PFSK-1 (cell line): ENCODE results near the gene RBM18.

Source experiments
- FOXP2 ChIP-seq: optimal IDR thresholded peaks from 2 replicates; pipeline ENCODE3; 2011; ENCODE audit warnings: borderline replicate concordance, control low read depth, inconsistent platforms; ENCODE audit not compliant: insufficient read depth; ENCODE audit errors: extremely low read length, extremely low read depth
- POLR2AphosphoS5 ChIP-seq: IDR thresholded peaks from 2 replicates; pipeline ENCODE4 v1.6.1; 2012; ENCODE audit warnings: low read depth, mild to moderate bottlenecking, control low read depth, low read length, moderate library complexity
- SIN3A ChIP-seq: IDR thresholded peaks from 2 replicates; pipeline ENCODE4 v1.6.1; 2012; ENCODE audit warnings: mild to moderate bottlenecking, low read length, moderate library complexity, borderline replicate concordance; ENCODE audit not compliant: insufficient read depth
- TAF1 ChIP-seq: IDR thresholded peaks from 2 replicates; pipeline ENCODE4 v1.6.1; 2012; ENCODE audit warnings: low read length, control low read depth, borderline replicate concordance; ENCODE audit not compliant: insufficient read depth
- TF ChIP-seq, protein P1 (sequence below), 2 experiments: IDR thresholded peaks; 2 replicates each; pipeline versions ENCODE4 v1.6.1 to v1.8.0; 2011 to 2012; ENCODE audit warnings: low read depth in 2 of 2, low read length in 2 of 2, control low read depth in 1 of 2, inconsistent platforms in 1 of 2, mild to moderate bottlenecking in 1 of 2, moderate library complexity in 1 of 2; ENCODE audit not compliant: insufficient read depth in 1 of 2

The RBM18 gene

DNA sequence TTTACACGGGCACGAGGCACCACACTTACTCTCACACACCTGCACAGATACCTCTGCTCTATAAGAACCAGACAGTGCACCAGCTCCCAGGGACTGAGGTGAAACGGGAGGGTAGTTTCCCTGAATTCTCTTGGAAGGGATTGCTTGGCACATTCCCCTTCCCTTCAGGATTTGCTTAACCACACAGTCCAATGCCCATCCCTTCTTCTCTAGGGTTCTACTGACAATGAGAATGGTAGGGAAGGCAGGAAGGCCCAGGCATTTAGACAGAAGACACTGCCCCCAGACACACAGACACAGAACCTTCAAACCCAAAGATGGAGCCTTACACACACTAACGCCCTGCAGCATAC is 35.2 kb downstream of the RBM18 start:
- TF ChIP-seq TAF1 (no peak), SIN3A (no peak), POLR2AphosphoS5 (no peak), FOXP2 (no peak)
- TF ChIP-seq, protein P1, sequence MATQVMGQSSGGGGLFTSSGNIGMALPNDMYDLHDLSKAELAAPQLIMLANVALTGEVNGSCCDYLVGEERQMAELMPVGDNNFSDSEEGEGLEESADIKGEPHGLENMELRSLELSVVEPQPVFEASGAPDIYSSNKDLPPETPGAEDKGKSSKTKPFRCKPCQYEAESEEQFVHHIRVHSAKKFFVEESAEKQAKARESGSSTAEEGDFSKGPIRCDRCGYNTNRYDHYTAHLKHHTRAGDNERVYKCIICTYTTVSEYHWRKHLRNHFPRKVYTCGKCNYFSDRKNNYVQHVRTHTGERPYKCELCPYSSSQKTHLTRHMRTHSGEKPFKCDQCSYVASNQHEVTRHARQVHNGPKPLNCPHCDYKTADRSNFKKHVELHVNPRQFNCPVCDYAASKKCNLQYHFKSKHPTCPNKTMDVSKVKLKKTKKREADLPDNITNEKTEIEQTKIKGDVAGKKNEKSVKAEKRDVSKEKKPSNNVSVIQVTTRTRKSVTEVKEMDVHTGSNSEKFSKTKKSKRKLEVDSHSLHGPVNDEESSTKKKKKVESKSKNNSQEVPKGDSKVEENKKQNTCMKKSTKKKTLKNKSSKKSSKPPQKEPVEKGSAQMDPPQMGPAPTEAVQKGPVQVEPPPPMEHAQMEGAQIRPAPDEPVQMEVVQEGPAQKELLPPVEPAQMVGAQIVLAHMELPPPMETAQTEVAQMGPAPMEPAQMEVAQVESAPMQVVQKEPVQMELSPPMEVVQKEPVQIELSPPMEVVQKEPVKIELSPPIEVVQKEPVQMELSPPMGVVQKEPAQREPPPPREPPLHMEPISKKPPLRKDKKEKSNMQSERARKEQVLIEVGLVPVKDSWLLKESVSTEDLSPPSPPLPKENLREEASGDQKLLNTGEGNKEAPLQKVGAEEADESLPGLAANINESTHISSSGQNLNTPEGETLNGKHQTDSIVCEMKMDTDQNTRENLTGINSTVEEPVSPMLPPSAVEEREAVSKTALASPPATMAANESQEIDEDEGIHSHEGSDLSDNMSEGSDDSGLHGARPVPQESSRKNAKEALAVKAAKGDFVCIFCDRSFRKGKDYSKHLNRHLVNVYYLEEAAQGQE (IDR thresholded peaks at IDR 0.05; ENCODE audit: insufficient read depth in 1 of 2, low read depth in 2 of 2, low read length in 2 of 2), result no peak

DNA sequence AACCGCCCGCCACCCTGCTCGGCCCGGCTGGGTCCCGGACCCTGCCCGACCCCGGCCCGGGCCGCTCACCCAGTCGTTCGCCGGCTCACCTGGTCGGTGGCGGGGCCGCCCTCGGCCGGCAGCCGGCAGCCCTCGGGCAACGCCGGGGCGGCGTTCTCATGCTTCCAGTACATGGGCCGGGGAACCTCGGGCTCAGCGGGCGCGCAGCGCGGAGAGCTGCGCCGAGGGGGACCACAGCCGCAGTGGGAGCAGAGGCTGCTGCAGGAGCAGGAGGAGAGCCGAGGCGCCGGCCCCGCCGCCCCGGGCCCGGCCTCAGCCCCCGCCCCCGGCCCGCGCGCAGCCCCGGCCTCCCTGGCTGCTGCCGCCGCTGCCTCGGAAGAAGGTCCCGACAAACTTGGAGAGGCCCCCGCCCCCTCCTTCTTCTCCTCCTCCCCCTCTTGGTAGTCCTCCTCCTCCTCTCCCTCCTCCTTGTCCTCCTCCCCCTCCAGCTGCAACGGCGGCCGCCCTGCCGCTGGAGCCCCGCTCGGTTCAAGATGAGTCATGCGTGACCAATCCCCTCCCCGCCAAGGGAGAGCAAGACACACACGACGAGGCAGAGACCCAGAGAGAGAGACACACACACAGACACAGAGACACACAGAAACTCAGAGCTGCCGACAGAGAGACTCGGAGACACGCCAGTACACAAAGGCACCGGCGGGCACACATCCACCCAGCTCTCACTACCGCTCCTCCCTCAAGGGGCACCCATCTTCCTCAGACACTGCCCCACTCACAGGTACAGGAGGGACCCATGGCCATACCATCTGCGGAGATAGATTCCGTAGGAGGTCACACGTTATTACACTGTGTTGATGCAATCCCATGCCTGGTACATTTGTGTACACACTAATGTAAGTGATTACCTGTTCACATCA is 35.8 kb downstream of the RBM18 start, which contains the start of gene LHX6:
Gene LHX6, minus strand, starts transcription at position 390 of the 917 bp plus-strand sequence. Its CDS starts 217 bp downstream, at position 173.
- TF ChIP-seq FOXP2, result no peak
- no peak for TF ChIP-seq SIN3A
- no peak for TF ChIP-seq TAF1
- TF ChIP-seq, protein P1 (IDR thresholded peaks at IDR 0.05; ENCODE audit: insufficient read depth in 1 of 2, low read depth in 2 of 2, low read length in 2 of 2), result no peak
- TF ChIP-seq POLR2AphosphoS5, result no peak

DNA sequence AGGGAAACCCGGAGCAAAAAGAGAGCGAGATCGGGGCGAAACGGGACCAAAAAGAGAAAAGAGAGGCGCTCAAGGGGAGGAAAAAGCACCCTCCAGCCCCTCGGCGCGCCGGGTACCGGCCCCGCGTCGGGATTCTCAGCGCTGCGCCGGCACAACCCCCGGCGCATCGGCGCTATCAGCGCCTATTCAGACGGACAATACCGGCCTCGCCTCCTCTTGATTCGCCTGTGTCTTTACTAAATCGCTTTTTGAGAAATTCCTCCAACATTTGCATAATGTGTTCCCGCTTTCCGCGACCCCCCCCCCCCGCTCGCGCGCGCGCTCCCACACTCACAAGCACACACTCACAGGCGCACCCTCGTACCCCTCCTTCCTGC is 36.5 kb downstream of the RBM18 start:
- TF ChIP-seq POLR2AphosphoS5 (no peak), SIN3A (no peak), TAF1 (no peak), FOXP2 (no peak)
- TF ChIP-seq, protein P1 (IDR thresholded peaks at IDR 0.05; ENCODE audit: insufficient read depth in 1 of 2, low read depth in 2 of 2, low read length in 2 of 2), result no peak

DNA sequence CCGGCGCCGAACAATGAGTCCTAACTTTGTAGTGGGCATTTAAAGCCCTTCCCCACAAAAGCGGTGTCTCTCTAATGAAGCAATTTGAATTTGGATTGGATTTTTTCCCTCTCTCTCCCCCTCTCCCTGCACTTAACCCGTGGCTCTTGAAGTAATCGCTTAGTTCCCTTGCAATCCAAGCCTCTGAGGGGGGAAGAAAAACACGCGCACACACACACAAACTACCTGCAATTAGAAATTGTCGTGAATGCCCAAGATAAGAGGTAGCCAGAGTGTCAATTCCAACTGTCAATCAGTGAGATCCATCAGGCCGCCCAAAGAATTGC is 37.1 kb downstream of the RBM18 start:
- no peak for TF ChIP-seq FOXP2
- TF ChIP-seq POLR2AphosphoS5, result no peak
- TF ChIP-seq, protein P1 (IDR thresholded peaks at IDR 0.05; ENCODE audit: insufficient read depth in 1 of 2, low read depth in 2 of 2, low read length in 2 of 2), result no peak
